ENCODE measurements around the gene GABRB3.

Gene GABRB3

GRCh38 chr15:26736502-26737248 is 36.2 kb downstream of the GABRB3 start:
- DNase-seq (ENCODE audit: low spot score), result no peak
- Histone ChIP-seq H3K27ac (no peak overlapping the region), H3K4me3 (no peak overlapping the region)
- no peak for TF ChIP-seq CTCF (IDR thresholded peaks at IDR 0.05)

GRCh38 chr15:26731965-26732364 is 40.9 kb downstream of the GABRB3 start:
- no peak for TF ChIP-seq CTCF (IDR thresholded peaks at IDR 0.05)
- no peak overlapping the region for H3K4me3 ChIP-seq
- H3K27ac ChIP-seq, result no peak overlapping the region
- DNase-seq (ENCODE audit: low spot score), result no peak

- no peak for TF ChIP-seq CTCF (IDR thresholded peaks at IDR 0.05)
Observed at GRCh38 chr15:26729581-26729980, 43.3 kb downstream of the GABRB3 start.

DNA sequence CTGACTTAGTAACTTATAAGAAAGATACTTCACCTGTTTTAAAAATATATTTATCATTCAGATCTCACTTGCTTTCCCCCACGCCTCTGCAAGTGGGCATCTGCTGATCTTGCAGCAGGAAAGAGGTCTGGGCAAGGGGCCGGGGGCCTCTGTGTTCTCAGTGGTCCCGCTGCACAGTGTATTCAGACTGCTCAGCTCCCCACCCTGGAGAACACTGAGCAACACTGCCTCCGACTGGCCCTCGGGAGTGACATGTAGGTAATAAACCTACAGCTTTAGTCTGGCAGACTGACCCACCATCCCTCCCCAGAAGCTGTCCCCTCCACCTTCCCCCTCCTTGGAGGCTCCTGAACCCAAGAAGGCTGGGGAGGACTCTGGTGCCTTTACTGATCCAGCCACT is 43.8 kb downstream of the GABRB3 start:
- H3K4me3 ChIP-seq, result no peak overlapping the region
- no peak overlapping the region for H3K27ac ChIP-seq
- DNase-seq (ENCODE audit: low spot score), result no peak
- no peak for TF ChIP-seq CTCF (IDR thresholded peaks at IDR 0.05)

More at GRCh38 chr15:26729581-26729980, 43.3 kb downstream of the GABRB3 start:
- H3K4me3 ChIP-seq, result no peak overlapping the region
- DNase-seq (ENCODE audit: low spot score), result no peak
- H3K27ac ChIP-seq, result no peak overlapping the region

- no peak for DNase-seq (ENCODE audit: low spot score)
- TF ChIP-seq CTCF (IDR thresholded peaks at IDR 0.05), result no peak
Observed at GRCh38 chr15:26724381-26725150, 48.3 kb downstream of the GABRB3 start.

DNA sequence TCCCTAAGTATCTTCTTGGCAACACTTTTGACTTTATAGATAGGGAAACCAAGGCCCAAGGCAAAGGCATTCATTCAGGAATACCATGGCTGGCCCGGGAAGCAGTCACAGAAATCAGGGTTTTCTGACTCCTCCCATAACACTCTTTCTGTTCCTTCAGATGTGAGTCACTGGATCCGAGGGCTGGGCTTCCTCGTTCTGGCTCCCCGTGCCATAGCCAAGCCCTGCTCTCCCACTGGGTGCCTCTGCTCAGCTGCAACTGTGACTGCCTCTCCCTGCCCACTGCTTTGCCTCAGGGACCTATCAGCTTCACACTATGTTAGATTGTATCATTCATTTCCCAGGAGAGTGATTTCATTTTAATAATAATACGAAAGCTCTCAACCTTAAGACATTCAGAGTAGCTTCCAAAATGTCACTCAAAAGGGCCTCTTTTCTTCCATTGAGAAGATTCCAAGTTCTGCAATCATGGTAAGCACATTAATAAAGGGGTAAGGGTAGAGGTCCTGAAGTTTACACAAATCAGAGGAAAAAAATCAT is 50.2 kb downstream of the GABRB3 start:
- Histone ChIP-seq H3K27ac (no peak overlapping the region), H3K4me3 (no peak overlapping the region)
- no peak for DNase-seq (ENCODE audit: low spot score)
- no peak for TF ChIP-seq CTCF (IDR thresholded peaks at IDR 0.05)

More at GRCh38 chr15:26724381-26725150, 48.3 kb downstream of the GABRB3 start:
- Histone ChIP-seq H3K27ac (no peak overlapping the region), H3K4me3 (no peak overlapping the region)

Measured in coronary artery (tissue), 2 donors.